Right lobe of liver (tissue), 6 donors: Measurements from ENCODE around the gene XRCC2. TPM values are rescaled to one million over a fixed set of nuclear protein-coding genes. Genes with fewer than 3 reads are reported as not detected.
"Not testable (repeated sequence)": the region's sequence is repeated elsewhere in the genome, so short reads cannot be mapped to it uniquely, and the experiment has no call there.

ENCODE experiments used
- ATAC-seq, 4 donors: fragments of 200-7000 bp; cut with Tn5 transposase; one replicate each; pipeline ENCODE4 v1.9.1; 2020; ENCODE audit warnings: mild to moderate bottlenecking in 4 of 4, moderate library complexity in 4 of 4
- DNase-seq, 3 donors: peaks; one replicate each; pipeline ENCODE4 v3.0.0-alpha.2; 2020
- H3K27ac ChIP-seq, 3 donors: fragments of 200-600 bp; one replicate each; pipeline ENCODE4 v1.8.0; 2022
- H3K27me3 ChIP-seq, 2 donors: fragments of 200-600 bp; one replicate each; pipeline ENCODE4 v1.8.0; 2022
- H3K36me3 ChIP-seq, 4 donors: fragments of 200-600 bp; sonication (generic) in 1 of 4; one replicate each; pipeline versions ENCODE4 v1.5.1 to v1.8.0; 2017 to 2022; ENCODE audit warnings: control low read depth in 1 of 4
- H3K4me1 ChIP-seq, 4 donors: fragments of 200-600 bp; sonication (generic) in 1 of 4; one replicate each; pipeline versions ENCODE4 v1.5.1 to v1.8.0; 2017 to 2022; ENCODE audit warnings: control low read depth in 1 of 4
- H3K4me3 ChIP-seq, 3 donors: fragments of 200-600 bp; one replicate each; pipeline ENCODE4 v1.8.0; 2022
- H3K9me3 ChIP-seq, 4 donors: fragments of 200-600 bp; sonication (generic) in 1 of 4; one replicate each; pipeline versions ENCODE4 v1.5.1 to v1.8.0; 2017 to 2022; ENCODE audit warnings: control low read depth in 1 of 4
- CTCF ChIP-seq, 4 donors: fragments of 200-600 bp in 3 of 4; fragments of 450-650 bp in 1 of 4; IDR thresholded peaks; one replicate each; pipeline versions ENCODE4 v1.5.1 to v1.8.0; 2016 to 2022; ENCODE audit warnings: antibody characterized with exemption in 4 of 4, mild to moderate bottlenecking in 2 of 4
- POLR2A ChIP-seq: fragments of 450-650 bp; IDR thresholded peaks from one replicate; pipeline ENCODE4 v1.6.1; 2017; ENCODE audit warnings: antibody characterized with exemption, mild to moderate bottlenecking
- WGBS: methylation state at CpG from one replicate; pipeline ENCODE4 v1.1.6; 2018; ENCODE audit warnings: low coverage, low lambda C conversion rate; ENCODE audit not compliant: insufficient coverage; ENCODE audit errors: missing lambda C conversion rate; 5-methylcytosine and 5-hydroxymethylcytosine counted together
- intact Hi-C, 2 donors: fragments of 100-400 bp; cut with DNase I; formaldehyde crosslinking; loops; one replicate each; pipeline versions ENCODE4 v1.11.2 to v1.14.1; 2022
- long read RNA-seq: library from polyadenylated mRNA; unstranded; transcript quantifications from one replicate; pipeline ENCODE4 v2.0.0, GENCODE V29; 2019
- total RNA-seq, 6 experiments: library from RNA; depleted of rRNA in 2 of 6; stranded (reverse); fragments of >200 nt in 2 of 6; fragmentation: NEBNext Ultra II Directional in 3 of 6; extraction: Animal tissue kit (Norgen Biotek cat#: 25700) in 3 of 6; gene quantifications; one replicate each; pipeline versions ENCODE4 v1.1.0 to v1.2.4, GENCODE V29; 2016 to 2023
- donor health status: DM: no; HTN: yes; CAD: no.
- donor health status: DM: no; HTN: no; CAD: no.
- donor health status: DM: no; HTN: no; CAD: no.
- donor health status: DM: no; HTN: yes; CAD: no.
- donor health status: DM: no; HTN: yes; CAD: no.

The XRCC2 gene
- 1 to 10 TPM in 2 of 6 experiments, under 1 TPM in 3, not detected in 1; 0.14 to 2.0 (median 0.20) TPM for total RNA-seq
- long read RNA-seq: 0 reads

- peak; percentile 97 to 99 (median 98) for ATAC-seq
- TF ChIP-seq CTCF (IDR thresholded peaks at IDR 0.05) (no peak), POLR2A (peak; percentile 79)
- H3K4me1 ChIP-seq: peaks cover 0 to 6% (median 0%) of the 10 kb centered on the region in 4 donors
- no peaks in the 10 kb centered on the region for H3K27me3 ChIP-seq
- H3K9me3 ChIP-seq: no peaks in the 10 kb centered on the region
- 1% methylated on average over 27 of the region's 63 CpGs for WGBS
- intact Hi-C loops: no loop called here
- peak; percentile 92 to 93 (median 93) for DNase-seq
- peak within 1 kb of the TSS; percentile 63 to 71 (median 71) for H3K4me3 ChIP-seq
- H3K27ac ChIP-seq: peak within 1 kb of the TSS; percentile 82 to 89 (median 82)
- H3K36me3 ChIP-seq: no peaks in the 10 kb centered on the region
Observed at GRCh38 chr7:152675759-152676636, at the start of gene XRCC2. Gene XRCC2 (minus strand): TSS chr7:152676141. CDS start chr7:152676079, 62 bp downstream.

- no peak overlapping the region for H3K4me3 ChIP-seq
- ATAC-seq: peak in 2 of 4 donors; percentile 32 to 50
- 31% methylated on average over 1 of the region's 2 CpGs for WGBS
- no peaks in the 10 kb centered on the region for H3K4me1 ChIP-seq
- no peak for DNase-seq
- H3K36me3 ChIP-seq: no peaks in the 10 kb centered on the region
- H3K27ac ChIP-seq: no peak overlapping the region
- intact Hi-C loops: no loop called here
- H3K9me3 ChIP-seq: no peaks in the 10 kb centered on the region
- H3K27me3 ChIP-seq: no peaks in the 10 kb centered on the region
- TF ChIP-seq CTCF (IDR thresholded peaks at IDR 0.05) (no peak), POLR2A (no peak)
Observed at GRCh38 chr7:152723364-152723763, 47.4 kb upstream of the XRCC2 start.

GRCh38 chr7:152712412-152713042, 36.6 kb upstream of the XRCC2 start:
- WGBS: 78% methylated on average over 1 of the region's 1 CpG
- DNase-seq, H3K9me3 ChIP-seq, H3K4me1 ChIP-seq, H3K27me3 ChIP-seq, H3K27ac ChIP-seq, H3K36me3 ChIP-seq, H3K4me3 ChIP-seq, intact Hi-C loops, ATAC-seq: not testable (repeated sequence)

- intact Hi-C loops: no loop called here
- Histone ChIP-seq H3K9me3 (no peaks in the 10 kb centered on the region), H3K4me1 (no peaks in the 10 kb centered on the region), H3K36me3 (no peaks in the 10 kb centered on the region), H3K4me3 (no peak overlapping the region), H3K27me3 (no peaks in the 10 kb centered on the region), H3K27ac (no peak overlapping the region)
- no peak for TF ChIP-seq POLR2A
- no peak for TF ChIP-seq CTCF (IDR thresholded peaks at IDR 0.05)
- ATAC-seq (no peak), DNase-seq (no peak)
- 89% methylated on average over 8 of the region's 9 CpGs for WGBS
Observed at GRCh38 chr7:152711444-152711944, 35.6 kb upstream of the XRCC2 start.

- H3K27me3 ChIP-seq: no peaks in the 10 kb centered on the region
- peaks cover 0 to under 1% (median 0%) of the 10 kb centered on the region in 4 donors for H3K9me3 ChIP-seq
- DNase-seq (no peak), ATAC-seq (no peak)
- H3K36me3 ChIP-seq: no peaks in the 10 kb centered on the region
- no peak overlapping the region for H3K27ac ChIP-seq
- 35% methylated on average over 2 of the region's 2 CpGs for WGBS
- H3K4me3 ChIP-seq: no peak overlapping the region
- TF ChIP-seq POLR2A (no peak), CTCF (IDR thresholded peaks at IDR 0.05) (no peak)
- H3K4me1 ChIP-seq: no peaks in the 10 kb centered on the region
- intact Hi-C loops: no loop called here
Observed at GRCh38 chr7:152710153-152710442, 34.2 kb upstream of the XRCC2 start.
